Activated CD4-positive, alpha-beta T cell treated with anti-CD3 and anti-CD28 coated beads for 36 hours (primary cell): Measurements from ENCODE around the gene ALKBH7. TPM values are rescaled to one million over a fixed set of nuclear protein-coding genes. Genes with fewer than 3 reads are reported as not detected.

Experiments used
- ATAC-seq: fragments of 200-7000 bp; cut with Tn5 transposase; one replicate; pipeline ENCODE4 v1.10.0; 2021; ENCODE audit warnings: mild to moderate bottlenecking, moderate library complexity
- CTCF ChIA-PET: fragments of 350-600 bp; sonication (Branson Sonifier 250); formaldehyde crosslinking; loops from one replicate; lab custom pipeline; 2021; ENCODE audit warnings: antibody characterized with exemption; lab: Charles Lee
- POLR2A ChIA-PET: fragments of 350-600 bp; sonication (Branson Sonifier 250); formaldehyde crosslinking; loops from one replicate; lab custom pipeline; 2021; ENCODE audit warnings: antibody characterized with exemption, inconsistent platforms; lab: Charles Lee
- DNase-seq: peaks from one replicate; pipeline ENCODE4 v3.0.0-alpha.2; 2020
- H3K27ac Mint-ChIP-seq: one replicate; pipeline ENCODE4 v1.8.0; 2021; ENCODE audit warnings: mixed read lengths
- H3K27me3 Mint-ChIP-seq: one replicate; pipeline ENCODE4 v1.8.0; 2021; ENCODE audit warnings: mixed read lengths
- H3K36me3 Mint-ChIP-seq: one replicate; pipeline ENCODE4 v1.8.0; 2021; ENCODE audit warnings: low read depth, mixed read lengths
- H3K4me1 Mint-ChIP-seq: one replicate; pipeline ENCODE4 v1.8.0; 2021; ENCODE audit warnings: mixed read lengths
- H3K4me3 Mint-ChIP-seq: one replicate; pipeline ENCODE4 v1.8.0; 2021; ENCODE audit warnings: mild to moderate bottlenecking, moderate library complexity, mixed read lengths
- H3K9me3 Mint-ChIP-seq: one replicate; pipeline ENCODE4 v1.8.0; 2021; ENCODE audit warnings: low read depth, mixed read lengths
- intact Hi-C, 2 experiments: fragments of 100-400 bp; cut with DNase I in 1 of 2; cut with micrococcal nuclease in 1 of 2; formaldehyde crosslinking; loops; one replicate each; pipeline versions ENCODE4 v1.14.2 to v1.15.1; 2022 to 2024; cut with DNase I, micrococcal nuclease
- total RNA-seq, 2 experiments: library from RNA; stranded (reverse); gene quantifications; one replicate each; pipeline ENCODE4 v1.2.3, GENCODE V29; 2021

ALKBH7 gene
- total RNA-seq, 2 experiments from 2014 or later, result 22.8 to 44.7 TPM

DNA sequence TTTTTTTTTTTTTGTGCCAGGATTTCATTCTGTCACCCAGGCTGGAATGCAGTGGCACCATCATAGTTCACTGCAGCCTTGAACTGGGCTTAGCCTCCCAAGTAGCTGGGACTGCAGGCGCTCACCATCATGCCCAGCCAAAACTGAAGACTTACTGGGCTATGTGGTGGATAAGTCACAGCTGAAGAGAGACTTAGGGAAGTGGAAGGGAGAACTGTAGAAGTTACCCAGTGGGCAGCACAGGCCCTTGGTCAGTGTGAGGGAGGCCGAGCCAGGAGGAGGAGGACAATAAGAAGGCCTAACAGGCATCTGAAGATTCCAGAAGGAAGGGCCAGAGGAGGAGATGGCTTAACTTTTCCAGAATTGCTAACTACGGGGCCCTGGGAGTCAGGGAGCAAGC is 7.2 kb downstream of the ALKBH7 start:
- no peaks in the 10 kb centered on the region for H3K4me1 Mint-ChIP-seq
- H3K9me3 Mint-ChIP-seq, result no peaks in the 10 kb centered on the region
- DNase-seq (no peak), ATAC-seq (no peak)
- H3K27me3 Mint-ChIP-seq, result no peaks in the 10 kb centered on the region
- H3K36me3 Mint-ChIP-seq, result peaks cover 34% of the 10 kb centered on the region
- POLR2A ChIA-PET, result interaction anchor here (0.6 kb wide), 1 partner anchor 19 kb away, joined by 3 read pairs; the partner anchor contains the start of gene CLPP
- H3K27ac Mint-ChIP-seq, result no peak overlapping the region
- intact Hi-C loops, result loop anchor here in 1 of 2 experiments (10.0 kb wide), 1 partner anchor 755 kb away; the partner anchor contains the start of genes SAFB and SAFB2
- CTCF ChIA-PET, result no interaction called here
- H3K4me3 Mint-ChIP-seq, result no peak overlapping the region

DNA sequence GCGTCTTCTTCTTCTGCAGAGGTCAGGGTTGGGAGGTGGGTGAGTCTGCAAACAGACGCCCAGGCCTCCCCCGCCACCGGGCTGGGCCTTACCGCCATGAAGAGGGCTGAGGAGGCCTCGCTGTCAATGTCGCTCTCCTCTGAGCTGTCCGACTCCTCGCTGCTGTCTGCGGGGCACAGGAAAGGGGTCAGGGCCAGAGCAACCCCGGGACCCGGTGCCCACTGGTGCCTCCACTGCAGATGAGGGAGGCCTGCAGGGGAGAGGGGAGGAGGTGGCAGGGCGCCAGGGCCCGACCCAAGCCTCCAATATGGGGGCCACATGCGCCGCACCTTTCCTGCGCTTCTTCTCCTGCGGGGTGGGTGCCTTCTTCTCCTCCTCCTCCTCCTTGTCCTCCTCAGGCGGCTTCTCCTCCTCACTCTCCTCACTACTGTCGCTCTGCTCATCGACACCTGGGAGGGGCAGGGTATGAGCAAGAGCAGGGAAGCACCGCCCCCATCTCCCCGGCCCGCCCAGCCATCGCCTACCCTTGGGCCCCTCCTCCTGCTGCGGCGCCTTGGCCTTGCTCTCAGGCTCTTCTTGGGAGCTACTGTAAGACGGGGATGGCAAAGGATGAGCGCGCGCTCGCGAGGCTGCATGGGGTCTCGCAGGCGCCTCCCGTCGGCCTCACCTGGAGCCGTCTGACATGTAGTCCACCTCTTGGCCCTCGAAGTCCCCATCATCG is 8.6 kb downstream of the ALKBH7 start:
- no peak overlapping the region for H3K27ac Mint-ChIP-seq
- H3K4me1 Mint-ChIP-seq, result no peaks in the 10 kb centered on the region
- POLR2A ChIA-PET, result no interaction called here
- ATAC-seq (no peak), DNase-seq (no peak)
- H3K4me3 Mint-ChIP-seq, result no peak overlapping the region
- peaks cover 45% of the 10 kb centered on the region for H3K36me3 Mint-ChIP-seq
- intact Hi-C loops, result no loop called here
- H3K9me3 Mint-ChIP-seq, result no peaks in the 10 kb centered on the region
- no peaks in the 10 kb centered on the region for H3K27me3 Mint-ChIP-seq
- CTCF ChIA-PET, result no interaction called here

GRCh38 chr19:6383188-6383587 is 10.6 kb downstream of the ALKBH7 start:
- CTCF ChIA-PET, result no interaction called here
- H3K9me3 Mint-ChIP-seq, result no peaks in the 10 kb centered on the region

GRCh38 chr19:6384381-6384780 is 11.8 kb downstream of the ALKBH7 start:
- ATAC-seq (no peak), DNase-seq (no peak)
- no peak overlapping the region for H3K27ac Mint-ChIP-seq
- no peak overlapping the region for H3K4me3 Mint-ChIP-seq
- H3K9me3 Mint-ChIP-seq, result no peaks in the 10 kb centered on the region
- H3K27me3 Mint-ChIP-seq, result no peaks in the 10 kb centered on the region
- CTCF ChIA-PET, result interaction anchor here (0.7 kb wide), 1 partner anchor 393 kb away, joined by 3 read pairs; no protein-coding TSS in a partner anchor
- intact Hi-C loops, result no loop called here
- POLR2A ChIA-PET, result no interaction called here
- H3K4me1 Mint-ChIP-seq, result no peaks in the 10 kb centered on the region
- peaks cover 54% of the 10 kb centered on the region for H3K36me3 Mint-ChIP-seq

More at GRCh38 chr19:6383188-6383587, 10.6 kb downstream of the ALKBH7 start:
- H3K27me3 Mint-ChIP-seq, result no peaks in the 10 kb centered on the region
- H3K27ac Mint-ChIP-seq, result no peak overlapping the region
- DNase-seq (no peak), ATAC-seq (no peak)
- POLR2A ChIA-PET, result no interaction called here
- H3K36me3 Mint-ChIP-seq, result peaks cover 50% of the 10 kb centered on the region
- H3K4me3 Mint-ChIP-seq, result no peak overlapping the region
- H3K4me1 Mint-ChIP-seq, result no peaks in the 10 kb centered on the region
- intact Hi-C loops, result no loop called here

DNA sequence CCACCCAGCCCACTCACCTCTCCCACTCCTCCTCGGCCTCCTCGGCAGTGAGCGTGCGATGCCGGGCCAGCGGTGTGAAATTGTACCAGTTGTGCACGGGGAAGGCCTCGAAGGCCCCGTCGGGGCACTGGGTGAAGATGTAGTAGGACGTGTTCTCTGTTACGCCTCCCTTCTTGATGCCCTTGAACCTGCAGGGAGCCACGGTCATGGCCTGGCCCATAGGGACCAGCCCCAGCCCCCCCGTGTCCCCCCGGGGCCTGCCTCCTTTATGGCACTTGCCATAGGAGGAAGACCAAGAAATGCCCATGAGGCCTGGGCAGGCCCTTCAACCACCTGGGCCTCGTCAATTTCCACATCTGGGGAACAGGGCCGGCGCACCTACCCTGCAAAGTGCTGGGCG is 14.8 kb downstream of the ALKBH7 start:
- H3K9me3 Mint-ChIP-seq, result no peaks in the 10 kb centered on the region
- ChIA-PET CTCF (interaction anchor here (0.7 kb wide), 1 partner anchor 167 kb away, joined by 3 read pairs; no protein-coding TSS in a partner anchor), POLR2A (interaction anchor here (0.5 kb wide), 1 partner anchor 115 kb away, joined by 3 read pairs; no protein-coding TSS in a partner anchor)
- no peak overlapping the region for H3K4me3 Mint-ChIP-seq
- intact Hi-C loops, result no loop called here
- DNase-seq (no peak), ATAC-seq (no peak)
- peaks cover 45% of the 10 kb centered on the region for H3K36me3 Mint-ChIP-seq
- no peaks in the 10 kb centered on the region for H3K27me3 Mint-ChIP-seq
- H3K27ac Mint-ChIP-seq, result no peak overlapping the region
- peaks cover 11% of the 10 kb centered on the region for H3K4me1 Mint-ChIP-seq

- peaks cover 22% of the 10 kb centered on the region for H3K4me1 Mint-ChIP-seq
- peaks cover 25% of the 10 kb centered on the region for H3K36me3 Mint-ChIP-seq
- ChIA-PET POLR2A (interaction anchor here (0.6 to 1.6 kb wide), 3 partner anchors 20 to 64 kb away, joined by 5 to 6 read pairs (median 6); partner anchors contain the start of gene ALKBH7), CTCF (interaction anchor here (0.8 kb wide), 1 partner anchor 30 kb away, joined by 4 read pairs; no protein-coding TSS in a partner anchor)
- no peaks in the 10 kb centered on the region for H3K9me3 Mint-ChIP-seq
- H3K27me3 Mint-ChIP-seq, result no peaks in the 10 kb centered on the region
- peak overlapping the region; percentile 91 for H3K27ac Mint-ChIP-seq
- DNase-seq, result no peak
- ATAC-seq, result peak; percentile 1
- intact Hi-C loops, result loop anchor here (1.0 to 2.0 kb wide), 12 partner anchors 19 to 602 kb away; partner anchors contain the start of genes CLPP (in 2 of the 2), DUS3L (in 1 of the 2), GPR108 (in 1 of the 2) and RFX2 (in 1 of the 2)
- H3K4me3 Mint-ChIP-seq, result peak overlapping the region; percentile 85
Observed at GRCh38 chr19:6392221-6393073, 19.9 kb downstream of the ALKBH7 start.

DNA sequence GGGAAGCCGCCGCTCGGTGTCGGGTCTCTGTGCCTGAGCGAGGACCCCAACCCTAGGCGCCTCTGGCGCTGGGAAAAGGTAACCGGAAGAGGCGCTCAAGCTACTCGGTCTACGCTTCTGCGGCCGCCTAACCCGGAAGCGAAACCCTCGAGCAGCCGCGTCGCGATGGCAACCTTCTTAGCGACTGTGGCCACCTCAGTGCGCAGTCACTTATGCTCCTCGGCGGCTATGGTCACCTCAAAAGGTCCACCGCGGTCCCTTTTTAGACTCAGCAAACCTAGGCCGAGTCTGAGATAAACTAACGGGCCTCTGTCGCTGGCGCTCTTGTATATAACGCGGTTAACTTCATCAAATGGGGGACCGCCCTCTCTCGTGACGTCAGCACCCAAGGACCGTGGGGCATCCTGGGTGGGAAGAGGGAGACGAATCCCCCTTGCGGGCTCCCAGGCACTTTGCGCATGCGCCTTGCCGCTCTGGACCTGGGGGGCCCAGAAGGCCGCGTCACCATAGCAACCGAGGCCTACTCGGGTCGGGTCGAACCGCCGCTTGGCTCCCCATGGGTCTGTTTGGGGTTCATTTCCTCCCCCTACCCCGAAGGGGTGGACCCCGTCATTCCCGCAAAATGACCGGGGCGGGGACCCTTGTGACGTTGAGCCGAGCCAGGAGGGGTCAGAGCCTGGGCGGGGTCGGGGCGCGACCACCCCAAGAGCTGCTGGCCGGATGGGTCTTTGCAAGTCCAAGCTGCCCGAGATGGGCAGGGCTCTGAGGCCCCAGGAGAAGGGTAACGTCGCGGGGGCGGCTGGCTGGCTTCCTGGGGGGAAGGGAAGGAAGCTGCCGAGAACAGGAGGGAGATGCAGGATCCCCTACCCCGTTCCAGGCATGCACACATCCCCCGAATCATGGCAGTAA is 20.7 kb downstream of the ALKBH7 start, which contains the start of gene GTF2F1:
GTF2F1 (minus strand) TSS at position 91 of the 909 bp plus-strand sequence. CDS start 169 bp downstream, outside the sequence.
- CTCF ChIA-PET, result no interaction called here

GRCh38 chr19:6393983-6394412 is 21.4 kb downstream of the ALKBH7 start:
- no peaks in the 10 kb centered on the region for H3K9me3 Mint-ChIP-seq
- no peaks in the 10 kb centered on the region for H3K27me3 Mint-ChIP-seq
- H3K27ac Mint-ChIP-seq, result peak overlapping the region; percentile 91
- ATAC-seq (no peak), DNase-seq (no peak)
- intact Hi-C loops, result loop anchor here (1.0 to 2.0 kb wide), 12 partner anchors 21 to 603 kb away; partner anchors contain the start of genes CLPP (in 2 of the 2), DUS3L (in 1 of the 2), GPR108 (in 1 of the 2) and RFX2 (in 1 of the 2)
- peaks cover 22% of the 10 kb centered on the region for H3K36me3 Mint-ChIP-seq
- POLR2A ChIA-PET, result interaction anchor here (0.6 to 1.6 kb wide), 3 partner anchors 17 to 31 kb away, joined by 3 to 6 read pairs (median 3); partner anchors contain the start of genes ALKBH7 and KHSRP
- H3K4me3 Mint-ChIP-seq, result peak overlapping the region; percentile 85
- H3K4me1 Mint-ChIP-seq, result peaks cover 22% of the 10 kb centered on the region
- CTCF ChIA-PET, result no interaction called here

More for the DNA sequence above, 20.7 kb downstream of the ALKBH7 start, which contains the start of gene GTF2F1:
- Mint-ChIP-seq H3K36me3 (peaks cover 23% of the 10 kb centered on the region), H3K4me1 (peaks cover 22% of the 10 kb centered on the region), H3K27me3 (no peaks in the 10 kb centered on the region), H3K27ac (peak within 1 kb of the TSS; percentile 91), H3K9me3 (no peaks in the 10 kb centered on the region), H3K4me3 (peak within 1 kb of the TSS; percentile 85)
- ATAC-seq (peak; percentile 89), DNase-seq (peak; percentile 96)
- POLR2A ChIA-PET, result interaction anchor here (0.6 to 1.6 kb wide), 5 partner anchors 18 to 65 kb away, joined by 3 to 6 read pairs (median 5); partner anchors contain the start of genes ALKBH7 and KHSRP
- intact Hi-C loops, result loop anchor here (1.0 to 2.0 kb wide), 12 partner anchors 20 to 603 kb away; partner anchors contain the start of genes CLPP (in 2 of the 2), DUS3L (in 1 of the 2), GPR108 (in 1 of the 2) and RFX2 (in 1 of the 2)

DNA sequence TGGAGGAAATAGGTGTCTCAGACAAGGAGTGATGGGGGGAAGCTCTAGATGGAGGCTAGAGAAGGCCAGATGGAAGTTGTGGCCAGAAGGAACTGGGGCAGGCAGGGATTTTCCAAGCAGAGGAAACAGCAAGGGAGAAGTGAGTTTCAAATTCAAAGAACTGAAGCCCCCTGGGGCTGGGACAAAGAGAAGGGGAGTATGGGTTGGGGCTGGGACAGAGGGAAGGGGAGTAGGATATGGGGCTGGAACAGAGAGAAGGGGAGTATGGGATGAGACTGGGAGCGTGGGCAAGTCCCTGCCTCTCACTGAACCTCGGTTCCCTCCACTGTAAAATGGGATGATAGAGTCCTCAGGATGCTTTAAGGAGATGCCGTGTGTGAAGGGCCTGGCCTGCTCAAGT is 22.2 kb downstream of the ALKBH7 start:
- Mint-ChIP-seq H3K27ac (no peak overlapping the region), H3K9me3 (no peaks in the 10 kb centered on the region), H3K4me1 (peaks cover 22% of the 10 kb centered on the region), H3K27me3 (no peaks in the 10 kb centered on the region), H3K36me3 (peaks cover 18% of the 10 kb centered on the region), H3K4me3 (peak overlapping the region; percentile 36)
- no peak for ATAC-seq
- ChIA-PET CTCF (no interaction called here), POLR2A (no interaction called here)
- no peak for DNase-seq
- intact Hi-C loops, result no loop called here

GRCh38 chr19:6396305-6396704 is 23.7 kb downstream of the ALKBH7 start:
- Mint-ChIP-seq H3K36me3 (peaks cover 12% of the 10 kb centered on the region), H3K4me3 (no peak overlapping the region), H3K4me1 (peaks cover 18% of the 10 kb centered on the region), H3K27ac (no peak overlapping the region), H3K27me3 (no peaks in the 10 kb centered on the region), H3K9me3 (no peaks in the 10 kb centered on the region)
- ChIA-PET CTCF (no interaction called here), POLR2A (no interaction called here)
- DNase-seq (no peak), ATAC-seq (no peak)
- intact Hi-C loops, result no loop called here
